HG03095 (cell line): ENCODE data around the gene DDX47.
"Not testable (repeated sequence)": the region's sequence is repeated elsewhere in the genome, so short reads cannot be mapped to it uniquely, and the experiment has no call there.

Source experiments
- ATAC-seq: cut with Tn5 transposase; IDR thresholded peaks from one replicate; pipeline ENCODE4 v1.9.1; 2021; ENCODE audit warnings: moderate library complexity; ENCODE audit not compliant: unreplicated experiment

Gene DDX47

GRCh38 chr12:12871587-12872138, 58.5 kb downstream of the DDX47 start:
- no peak for ATAC-seq

GRCh38 chr12:12872139-12872933, 59.2 kb downstream of the DDX47 start:
- ATAC-seq, result no peak

GRCh38 chr12:12872934-12873275, 59.8 kb downstream of the DDX47 start:
- no peak for ATAC-seq

- ATAC-seq, result no peak
Measured at GRCh38 chr12:12874029-12874428, 60.9 kb downstream of the DDX47 start.

GRCh38 chr12:12875301-12875700, 62.2 kb downstream of the DDX47 start:
- ATAC-seq, result not testable (repeated sequence)

- ATAC-seq, result no peak
Measured at GRCh38 chr12:12877153-12877768, 64.1 kb downstream of the DDX47 start.

GRCh38 chr12:12877781-12878455, 64.8 kb downstream of the DDX47 start:
- no peak for ATAC-seq
